SU-DHL-6 (cell line): Measurements from ENCODE around the gene ZNF664.

Experiments used
- H2AFZ ChIP-seq: fragments of 200-600 bp; sonication (generic); 2 replicates; pipeline ENCODE4 v1.6.1; 2014; ENCODE audit warnings: low read depth, mild to moderate bottlenecking, moderate library complexity, mixed read lengths, antibody characterized with exemption, low read length; ENCODE audit not compliant: severe bottlenecking
- H3F3A ChIP-seq: fragments of 200-600 bp; shearing (Covaris generic); 2 replicates; pipeline ENCODE4 v1.6.0; 2016; ENCODE audit warnings: antibody characterized with exemption, mild to moderate bottlenecking; ENCODE audit not compliant: insufficient read depth
- H3K27ac ChIP-seq: fragments of 200-600 bp; sonication (generic); 2 replicates; pipeline ENCODE4 v1.5.1; 2016; ENCODE audit warnings: low read depth, mild to moderate bottlenecking, low read length, moderate library complexity, mixed read lengths
- H3K27me3 ChIP-seq: fragments of 200-600 bp; sonication (generic), shearing (Covaris generic); 2 replicates; pipeline ENCODE4 v1.6.0; 2014; ENCODE audit warnings: mild to moderate bottlenecking, low read length
- H3K36me3 ChIP-seq: fragments of 200-600 bp; sonication (generic); 2 replicates; pipeline ENCODE4 v1.6.1; 2014; ENCODE audit warnings: mild to moderate bottlenecking, low read length, mixed read lengths
- H3K4me2 ChIP-seq: fragments of 300-600, 200-600 bp; shearing (Covaris generic), sonication (generic); 2 replicates; pipeline ENCODE4 v1.6.0; 2014; ENCODE audit warnings: low read length, low read depth, mild to moderate bottlenecking; ENCODE audit not compliant: poor library complexity, severe bottlenecking
- H3K4me3 ChIP-seq: fragments of 200-600 bp; sonication (generic); 2 replicates; pipeline ENCODE4 v1.5.1; 2014; ENCODE audit warnings: antibody characterized with exemption, low read length, mild to moderate bottlenecking, mixed read lengths; ENCODE audit not compliant: insufficient read depth, poor library complexity, severe bottlenecking
- H3K79me2 ChIP-seq: fragments of 200-600 bp; sonication (generic); 2 replicates; pipeline ENCODE4 v1.6.1; 2014; ENCODE audit warnings: mild to moderate bottlenecking, low read length, moderate library complexity; ENCODE audit not compliant: insufficient read depth
- H3K9ac ChIP-seq: fragments of 200-600 bp; sonication (generic); 2 replicates; pipeline ENCODE4 v1.7.0; 2014; ENCODE audit warnings: mild to moderate bottlenecking, low read length
- H3K9me2 ChIP-seq: fragments of 200-600 bp; sonication (generic); replicated peaks from 2 replicates; pipeline ENCODE4 v1.6.1; 2014; ENCODE audit warnings: low read length; ENCODE audit not compliant: insufficient read depth
- H3K9me3 ChIP-seq: fragments of 200-600 bp; sonication (generic); 2 replicates; pipeline ENCODE4 v1.6.1; 2014; ENCODE audit warnings: low read length, mixed read lengths; ENCODE audit not compliant: insufficient read depth
- H4K20me1 ChIP-seq: fragments of 200-600 bp; sonication (generic); 2 replicates; pipeline ENCODE4 v1.6.1; 2014; ENCODE audit warnings: low read depth, mild to moderate bottlenecking, antibody characterized with exemption, low read length, moderate library complexity, mixed read lengths
- EZH2phosphoT487 ChIP-seq: fragments of 200-600 bp; sonication (generic), shearing (Covaris generic); conservative IDR thresholded peaks from 2 replicates; pipeline ENCODE4 v1.6.1; 2018; ENCODE audit warnings: mild to moderate bottlenecking, antibody characterized with exemption, low read length, moderate library complexity, mixed read lengths
- TF ChIP-seq, protein P1 (sequence below): fragments of 200-600 bp; sonication (generic); IDR thresholded peaks from one replicate; pipeline ENCODE4 v1.5.1; 2017; ENCODE audit warnings: antibody characterized with exemption, mild to moderate bottlenecking, low read length, moderate library complexity; ENCODE audit not compliant: insufficient read depth, poor library complexity, severe bottlenecking

The ZNF664 gene

GRCh38 chr12:123971449-123971769 lies 1.6 kb upstream of the ZNF664 start:
- no peak overlapping the region; the same call in 1 of the 2 replicates for H3K9ac ChIP-seq
- no peak overlapping the region for H2AFZ ChIP-seq
- no peaks in the 10 kb centered on the region for H3K36me3 ChIP-seq
- no peaks in the 10 kb centered on the region for H3K27me3 ChIP-seq
- H3K9me2 ChIP-seq, result no peaks in the 10 kb centered on the region
- peaks cover 5% of the 10 kb centered on the region; the same call in 1 of the 2 replicates for H3F3A ChIP-seq
- peak overlapping the region; percentile 73 for H3K4me2 ChIP-seq
- peaks cover 5% of the 10 kb centered on the region; the same call in 1 of the 2 replicates for H3K79me2 ChIP-seq
- H3K4me3 ChIP-seq, result no peak overlapping the region
- H3K27ac ChIP-seq, result no peak overlapping the region
- TF ChIP-seq EZH2phosphoT487, result no peak
- TF ChIP-seq, protein P1, sequence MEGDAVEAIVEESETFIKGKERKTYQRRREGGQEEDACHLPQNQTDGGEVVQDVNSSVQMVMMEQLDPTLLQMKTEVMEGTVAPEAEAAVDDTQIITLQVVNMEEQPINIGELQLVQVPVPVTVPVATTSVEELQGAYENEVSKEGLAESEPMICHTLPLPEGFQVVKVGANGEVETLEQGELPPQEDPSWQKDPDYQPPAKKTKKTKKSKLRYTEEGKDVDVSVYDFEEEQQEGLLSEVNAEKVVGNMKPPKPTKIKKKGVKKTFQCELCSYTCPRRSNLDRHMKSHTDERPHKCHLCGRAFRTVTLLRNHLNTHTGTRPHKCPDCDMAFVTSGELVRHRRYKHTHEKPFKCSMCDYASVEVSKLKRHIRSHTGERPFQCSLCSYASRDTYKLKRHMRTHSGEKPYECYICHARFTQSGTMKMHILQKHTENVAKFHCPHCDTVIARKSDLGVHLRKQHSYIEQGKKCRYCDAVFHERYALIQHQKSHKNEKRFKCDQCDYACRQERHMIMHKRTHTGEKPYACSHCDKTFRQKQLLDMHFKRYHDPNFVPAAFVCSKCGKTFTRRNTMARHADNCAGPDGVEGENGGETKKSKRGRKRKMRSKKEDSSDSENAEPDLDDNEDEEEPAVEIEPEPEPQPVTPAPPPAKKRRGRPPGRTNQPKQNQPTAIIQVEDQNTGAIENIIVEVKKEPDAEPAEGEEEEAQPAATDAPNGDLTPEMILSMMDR, result no peak
- H4K20me1 ChIP-seq, result peaks cover 5% of the 10 kb centered on the region; the same call in 1 of the 2 replicates
- H3K9me3 ChIP-seq, result no peaks in the 10 kb centered on the region

DNA sequence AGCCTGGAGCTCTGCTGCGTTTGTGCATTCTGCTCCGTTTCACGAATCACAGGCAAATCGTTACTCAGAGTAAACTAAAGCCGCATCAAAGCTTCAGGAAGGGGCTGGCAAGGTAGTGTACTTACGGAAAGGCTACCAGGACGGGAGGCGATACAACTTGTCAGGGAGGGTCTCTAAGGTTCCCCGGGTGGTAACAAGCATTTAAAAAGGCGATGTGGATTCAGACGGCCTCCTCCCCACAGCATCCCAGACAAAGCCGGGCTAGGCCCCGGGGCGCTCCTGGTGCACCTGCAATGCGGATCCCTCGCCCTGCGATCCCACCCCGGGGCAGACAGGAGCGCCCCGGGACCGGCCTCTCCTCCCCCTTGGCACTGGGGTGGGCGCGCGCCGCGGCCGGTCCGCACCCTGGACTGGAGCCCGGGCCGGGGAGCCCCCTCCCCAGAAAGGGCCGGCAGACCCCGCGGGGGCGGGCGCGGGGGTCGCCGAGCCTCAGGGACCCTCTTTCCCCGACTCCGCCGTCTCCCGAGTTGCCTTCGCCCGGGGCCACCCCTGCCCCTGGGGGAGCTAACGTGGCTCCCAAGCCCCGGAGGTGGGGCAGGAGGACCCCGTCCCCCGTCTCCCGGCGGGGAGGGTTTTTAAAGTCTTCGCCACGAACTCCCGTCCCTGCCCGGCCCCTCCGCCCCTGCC lies 1.1 kb upstream of the ZNF664 start:
- no peaks in the 10 kb centered on the region for H3K36me3 ChIP-seq
- peak overlapping the region; percentile 70 for H2AFZ ChIP-seq
- peaks cover 5% of the 10 kb centered on the region; the same call in 1 of the 2 replicates for H3K79me2 ChIP-seq
- no peaks in the 10 kb centered on the region for H3K9me2 ChIP-seq
- peaks cover 5% of the 10 kb centered on the region; the same call in 1 of the 2 replicates for H3F3A ChIP-seq
- H3K9me3 ChIP-seq, result no peaks in the 10 kb centered on the region
- no peak for TF ChIP-seq EZH2phosphoT487
- TF ChIP-seq, protein P1, result no peak
- H3K4me3 ChIP-seq, result peak overlapping the region; percentile 63
- H3K27me3 ChIP-seq, result no peaks in the 10 kb centered on the region
- H3K4me2 ChIP-seq, result peak overlapping the region; percentile 73
- no peak overlapping the region for H3K27ac ChIP-seq
- peaks cover 5% of the 10 kb centered on the region; the same call in 1 of the 2 replicates for H4K20me1 ChIP-seq
- peak overlapping the region; percentile 62 for H3K9ac ChIP-seq

DNA sequence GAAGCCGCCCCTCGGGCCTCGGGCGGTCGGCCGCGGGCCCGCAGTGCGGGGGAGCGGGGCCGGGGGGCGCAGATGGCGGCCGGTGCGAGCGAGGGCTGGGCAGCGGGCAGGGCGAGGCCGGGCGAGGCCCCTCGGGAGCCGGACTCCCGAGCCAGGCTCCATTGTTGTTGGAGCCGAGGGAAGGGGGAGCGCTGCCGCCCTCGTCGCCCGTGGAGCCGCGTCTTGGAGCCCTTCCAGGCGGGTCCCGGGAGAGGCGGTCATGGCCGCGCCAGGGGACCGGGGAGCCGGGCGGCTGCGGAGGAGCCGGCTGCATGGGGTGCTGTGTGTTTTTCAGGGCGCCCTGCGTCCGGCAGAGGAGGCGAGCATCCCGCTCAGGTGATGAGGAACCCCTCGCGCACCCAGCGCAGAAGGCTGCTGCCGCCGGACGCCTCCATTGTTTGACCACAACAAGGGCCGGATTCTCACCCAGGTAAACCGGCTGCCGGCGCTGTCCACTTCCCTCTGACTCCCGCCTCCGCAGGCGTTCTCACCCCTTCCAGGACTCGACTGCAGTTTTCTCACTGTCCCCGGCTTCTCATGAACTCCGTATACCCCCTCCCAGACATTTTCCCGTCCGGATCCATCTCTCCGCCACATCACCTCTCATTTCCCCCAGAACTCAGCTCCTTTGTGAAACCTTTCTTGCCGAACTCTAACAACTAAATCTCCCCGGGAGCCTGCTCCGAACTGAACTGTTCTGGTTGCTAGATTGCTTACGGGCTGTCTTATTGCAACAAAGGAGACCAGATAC lies 732 bp downstream of the ZNF664 start:
- no peaks in the 10 kb centered on the region for H3K9me2 ChIP-seq
- H3K27ac ChIP-seq, result no peak overlapping the region
- peak overlapping the region; percentile 52 for H3K9ac ChIP-seq
- H4K20me1 ChIP-seq, result 0 out of 2 replicates have a peak, but pooled peaks cover 5% of the 10 kb centered on the region
- H3K4me3 ChIP-seq, result peak overlapping the region; percentile 83
- H3K79me2 ChIP-seq, result peaks cover 5% of the 10 kb centered on the region; the same call in 1 of the 2 replicates
- H3K9me3 ChIP-seq, result no peaks in the 10 kb centered on the region
- H3K4me2 ChIP-seq, result peak overlapping the region; percentile 86
- H3K27me3 ChIP-seq, result no peaks in the 10 kb centered on the region
- TF ChIP-seq, protein P1, result no peak
- no peak for TF ChIP-seq EZH2phosphoT487
- H3F3A ChIP-seq, result peaks cover 5% of the 10 kb centered on the region; the same call in 1 of the 2 replicates
- H3K36me3 ChIP-seq, result no peaks in the 10 kb centered on the region; the same call in 1 of the 2 replicates
- H2AFZ ChIP-seq, result peak overlapping the region; percentile 52
